Measurements from ENCODE around the gene PLBD2. TPM values are rescaled to one million over a fixed set of nuclear protein-coding genes. Genes with fewer than 3 reads are reported as not detected.

The PLBD2 gene
- total RNA-seq, 1 donor from 2014 or later = 9.9 TPM

DNA sequence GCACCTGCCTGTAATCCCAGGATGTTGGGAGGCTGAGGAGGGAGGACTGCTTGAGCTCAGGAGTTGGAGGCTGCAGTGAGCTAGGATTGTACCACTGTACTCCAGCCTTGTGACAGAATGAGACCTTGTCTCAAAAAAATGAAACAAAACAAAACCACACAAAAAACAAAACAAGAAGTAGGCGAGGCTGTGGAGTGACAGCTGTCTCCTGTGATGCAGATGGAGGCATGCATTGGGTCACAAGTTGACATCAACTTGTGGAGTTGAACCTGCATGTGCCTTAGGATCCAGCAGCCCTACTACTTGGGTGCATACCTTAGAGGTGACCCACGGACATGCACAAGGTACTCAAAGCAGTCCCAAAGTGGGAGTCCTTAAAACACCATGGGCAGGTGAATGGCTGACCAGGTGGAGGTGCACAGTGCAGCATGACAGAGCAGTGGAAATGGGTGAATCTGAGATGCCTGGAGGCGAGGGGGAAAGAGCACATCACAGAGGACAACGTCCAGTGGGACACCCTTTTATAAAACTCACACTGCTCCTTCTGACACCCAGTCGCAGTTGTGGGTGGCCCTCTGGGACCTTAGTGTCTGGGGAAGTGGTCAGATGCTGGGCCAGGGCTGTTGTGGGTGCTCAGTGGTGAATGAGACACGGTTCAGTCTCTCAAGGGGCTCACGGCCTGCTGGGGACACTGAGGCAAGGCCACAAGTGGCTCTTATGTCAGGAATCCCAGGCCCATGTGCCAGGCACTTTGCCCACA lies 12.7 kb downstream of the PLBD2 start:
- no peak for DNase-seq (ENCODE audit: low read depth in 2 of 2)

- DNase-seq (ENCODE audit: low read depth in 2 of 2) = no peak
These were observed 13.4 kb downstream of the PLBD2 start for GRCh38 chr12:113371808-113372207.

DNA sequence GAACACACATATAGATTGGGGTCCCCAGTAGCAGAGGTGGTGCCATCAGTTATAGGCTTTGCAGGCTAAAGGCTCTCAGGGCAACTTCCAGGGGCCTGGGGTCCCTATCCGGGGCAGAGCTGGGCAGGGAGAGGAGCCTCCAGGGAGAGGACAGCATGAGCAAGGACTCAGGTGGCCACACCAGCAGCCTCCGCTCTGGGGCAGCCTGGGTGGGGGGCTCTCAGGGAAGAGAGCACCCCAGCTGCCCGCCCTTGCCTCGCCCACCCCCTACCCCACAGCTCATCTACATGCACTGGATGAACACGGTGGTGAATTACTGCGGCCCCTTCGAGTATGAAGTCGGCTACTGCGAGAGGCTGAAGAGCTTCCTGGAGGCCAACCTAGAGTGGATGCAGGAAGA lies 14.0 kb downstream of the PLBD2 start:
- DNase-seq (ENCODE audit: low read depth in 2 of 2) = no peak

GRCh38 chr12:113373440-113373839 lies 15.1 kb downstream of the PLBD2 start:
- DNase-seq (ENCODE audit: low read depth in 2 of 2) = no peak

DNA sequence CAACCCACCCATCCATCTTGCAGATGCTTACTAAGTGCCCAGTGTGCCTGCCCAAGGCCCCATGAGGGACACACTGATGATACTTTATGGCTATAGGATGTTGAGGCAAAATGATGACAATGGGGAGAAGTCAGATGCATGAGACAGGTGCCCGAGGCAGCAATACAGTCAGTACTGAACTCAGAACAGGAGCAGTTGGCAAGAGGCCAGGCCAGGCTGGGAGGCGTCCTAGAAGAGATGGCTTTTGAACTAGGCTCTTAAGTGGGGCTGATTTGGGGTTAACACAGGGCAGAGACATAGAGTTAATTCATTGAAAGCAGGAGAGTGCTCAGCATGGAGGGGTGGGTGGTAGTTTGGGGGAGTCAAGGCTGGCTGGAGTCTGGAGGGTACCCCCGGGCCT lies 15.6 kb downstream of the PLBD2 start:
- no peak for DNase-seq (ENCODE audit: low read depth in 2 of 2)

DNA sequence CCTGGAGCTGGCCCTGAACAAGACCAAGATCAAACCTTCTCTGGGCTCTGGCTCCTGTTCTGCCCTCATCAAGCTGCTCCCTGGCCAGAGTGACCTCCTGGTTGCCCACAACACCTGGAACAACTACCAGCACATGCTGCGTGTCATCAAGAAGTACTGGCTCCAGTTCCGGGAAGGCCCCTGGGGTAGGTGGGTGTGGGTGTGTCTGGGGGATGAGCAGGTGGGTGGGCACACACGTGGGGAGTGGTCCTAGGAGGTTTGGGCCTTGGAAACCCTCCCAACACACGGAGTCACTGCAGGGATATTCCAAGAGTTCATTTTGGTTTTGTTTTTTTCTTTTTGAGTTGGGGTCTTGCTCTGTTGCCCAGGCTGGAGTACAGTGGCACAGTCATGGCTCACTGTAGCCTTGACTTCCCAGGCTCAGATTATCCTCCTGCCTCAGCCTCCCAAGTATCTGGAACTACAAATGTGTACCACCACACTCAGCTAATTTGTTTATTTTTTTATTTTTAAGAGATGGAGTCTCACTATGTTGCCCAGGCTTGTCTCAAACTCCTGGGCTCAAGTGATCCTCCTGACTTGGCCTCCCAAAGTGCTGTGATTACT lies 16.5 kb downstream of the PLBD2 start:
- no peak for DNase-seq (ENCODE audit: low read depth in 2 of 2)

GRCh38 chr12:113378291-113378690 lies 19.9 kb downstream of the PLBD2 start:
- no peak for DNase-seq (ENCODE audit: low read depth in 2 of 2)

DNA sequence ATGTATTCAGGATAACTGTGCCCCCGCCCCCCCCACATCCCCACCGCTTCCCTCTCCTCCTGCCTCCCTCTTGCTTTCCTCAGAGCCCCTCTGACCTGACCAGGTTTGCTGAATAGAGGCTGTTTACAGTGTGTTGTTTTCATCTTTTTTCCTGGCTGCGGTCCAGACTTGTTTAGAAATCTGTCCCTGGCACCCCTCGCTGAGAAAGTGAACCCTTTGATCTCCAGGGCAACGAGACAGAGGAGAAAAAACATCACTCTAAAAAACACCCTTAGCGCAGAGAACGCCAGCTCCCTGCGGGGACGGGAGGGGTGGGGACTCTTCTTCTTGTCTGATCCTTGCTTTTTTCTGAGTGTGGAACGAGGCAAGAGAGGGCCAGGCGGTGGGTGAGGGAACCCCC lies 22.8 kb downstream of the PLBD2 start:
- DNase-seq (ENCODE audit: low read depth in 2 of 2) = no peak

GRCh38 chr12:113382206-113382605 lies 23.8 kb downstream of the PLBD2 start:
- no peak for DNase-seq (ENCODE audit: low read depth in 2 of 2)

- no peak for DNase-seq (ENCODE audit: low read depth in 2 of 2)
These were observed 26.4 kb downstream of the PLBD2 start for GRCh38 chr12:113384778-113385177.

DNA sequence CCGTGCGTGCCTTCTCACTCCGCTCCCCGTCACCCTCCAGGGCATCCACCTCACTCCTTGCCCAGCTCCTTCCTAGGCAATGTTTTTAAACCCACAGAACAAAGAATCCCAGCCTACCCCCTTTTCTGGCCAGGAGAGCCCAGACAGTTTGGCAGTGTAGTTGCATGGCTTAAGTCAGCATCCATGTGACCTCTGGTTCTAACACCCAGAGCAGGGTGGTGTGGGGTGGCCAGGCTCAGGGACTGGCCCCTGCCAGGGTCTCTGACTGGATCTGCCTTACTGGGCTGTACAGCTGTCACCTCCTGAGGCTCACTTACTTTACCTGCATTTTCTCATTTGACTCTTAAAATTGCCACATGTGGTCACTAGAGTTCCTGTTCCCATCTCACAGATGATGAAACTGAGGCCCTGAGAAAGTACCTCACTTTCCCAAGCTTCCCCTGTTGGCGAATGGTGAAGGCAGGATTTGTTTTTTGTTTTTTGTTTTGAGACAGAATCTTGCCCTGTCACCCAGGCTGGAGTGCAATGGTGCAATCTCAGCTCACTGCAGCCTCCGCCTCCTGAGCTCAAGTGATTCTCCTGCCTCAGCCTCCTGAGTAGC lies 27.0 kb downstream of the PLBD2 start:
- DNase-seq (ENCODE audit: low read depth in 2 of 2) = no peak

DNA sequence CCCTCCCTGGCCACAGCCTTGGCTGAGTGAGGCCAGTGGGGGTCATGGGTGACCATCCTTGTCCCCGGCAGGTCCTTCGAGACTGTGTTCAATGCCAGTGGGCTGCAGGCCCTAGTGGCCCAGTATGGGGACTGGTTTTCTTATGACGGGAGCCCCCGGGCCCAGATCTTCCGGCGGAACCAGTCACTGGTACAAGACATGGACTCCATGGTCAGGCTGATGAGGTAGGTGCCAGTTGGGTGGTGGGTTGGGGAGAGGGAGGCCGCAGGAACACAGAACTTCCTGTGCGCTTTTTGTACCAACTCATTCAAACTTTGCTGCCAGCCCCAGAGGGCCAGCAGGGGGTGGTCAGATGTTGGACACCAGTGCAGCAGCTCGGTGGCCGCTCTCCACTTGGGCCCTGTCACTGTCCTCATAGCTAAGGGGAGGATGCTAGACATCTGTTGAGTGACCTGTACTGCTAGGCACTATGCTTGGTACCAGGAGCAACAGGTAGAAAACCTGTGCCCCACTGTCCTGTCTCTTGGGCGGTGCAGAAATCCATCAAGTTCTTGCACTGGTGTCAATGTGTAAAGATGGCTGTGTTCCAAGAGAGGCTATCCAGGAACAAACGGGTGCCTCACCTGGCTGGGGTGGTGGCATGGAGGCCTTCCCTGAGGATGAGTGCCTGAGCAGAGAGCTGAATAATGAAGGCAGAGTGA lies 28.6 kb downstream of the PLBD2 start:
- DNase-seq (ENCODE audit: low read depth in 2 of 2) = no peak

GRCh38 chr12:113387631-113388030 lies 29.2 kb downstream of the PLBD2 start:
- DNase-seq (ENCODE audit: low read depth in 2 of 2) = no peak

DNA sequence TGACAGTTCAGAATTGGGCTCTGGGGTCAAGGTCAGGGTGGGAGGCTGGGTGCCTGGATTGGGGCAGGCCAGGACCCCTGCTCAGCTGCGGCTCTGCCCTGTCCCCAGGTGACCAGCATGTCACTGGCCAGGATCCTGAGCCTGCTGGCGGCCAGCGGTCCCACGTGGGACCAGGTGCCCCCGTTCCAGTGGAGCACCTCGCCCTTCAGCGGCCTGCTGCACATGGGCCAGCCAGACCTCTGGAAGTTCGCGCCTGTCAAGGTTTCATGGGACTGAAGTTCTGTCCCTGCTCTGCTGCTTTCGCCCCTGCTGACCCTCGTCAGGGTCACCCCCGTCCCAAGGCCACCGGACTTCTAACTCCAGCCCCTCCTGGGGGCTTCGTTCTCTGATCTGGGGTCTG lies 30.0 kb downstream of the PLBD2 start:
- no peak for DNase-seq (ENCODE audit: low read depth in 2 of 2)

GRCh38 chr12:113390064-113391043 lies 32.0 kb downstream of the PLBD2 start:
- no peak for DNase-seq (ENCODE audit: low read depth in 2 of 2)

- DNase-seq (ENCODE audit: low read depth in 2 of 2) = no peak
These were observed 32.8 kb downstream of the PLBD2 start for GRCh38 chr12:113391145-113391544.

DNA sequence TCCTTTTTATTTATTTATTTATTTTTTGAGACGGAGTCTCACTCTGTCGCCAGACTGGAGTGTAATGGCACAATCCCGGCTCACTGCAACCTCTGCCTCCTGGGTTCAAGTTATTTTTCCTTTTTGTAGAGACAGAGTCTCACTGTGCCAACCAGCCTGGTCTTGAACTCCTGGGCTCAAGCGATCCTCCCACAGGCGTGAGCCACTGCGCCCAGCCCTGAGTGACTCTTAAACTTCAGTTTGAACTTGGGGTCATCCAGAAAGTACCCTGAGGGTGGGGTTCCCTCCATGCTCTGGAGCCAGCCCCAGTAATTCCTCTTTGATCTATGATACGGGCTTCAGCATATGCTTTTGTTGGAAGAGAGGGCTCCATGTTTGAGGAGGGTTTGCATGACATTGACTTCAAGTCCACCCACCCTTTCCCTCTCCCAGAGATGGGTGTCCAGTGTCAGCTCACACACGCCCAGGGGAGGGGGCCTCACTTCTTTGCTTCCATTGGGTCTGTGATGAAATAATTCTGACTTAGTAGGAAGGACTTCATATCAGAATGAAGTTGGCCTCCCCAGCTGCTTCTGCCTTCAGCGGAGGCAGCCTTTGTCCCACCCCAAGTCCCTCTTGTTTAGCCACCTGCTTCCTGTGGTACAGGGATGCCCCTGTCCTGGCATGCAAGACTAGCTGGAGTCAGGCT lies 33.4 kb downstream of the PLBD2 start:
- no peak for DNase-seq (ENCODE audit: low read depth in 2 of 2)

GRCh38 chr12:113392520-113392919 lies 34.1 kb downstream of the PLBD2 start:
- DNase-seq (ENCODE audit: low read depth in 2 of 2) = no peak

DNA sequence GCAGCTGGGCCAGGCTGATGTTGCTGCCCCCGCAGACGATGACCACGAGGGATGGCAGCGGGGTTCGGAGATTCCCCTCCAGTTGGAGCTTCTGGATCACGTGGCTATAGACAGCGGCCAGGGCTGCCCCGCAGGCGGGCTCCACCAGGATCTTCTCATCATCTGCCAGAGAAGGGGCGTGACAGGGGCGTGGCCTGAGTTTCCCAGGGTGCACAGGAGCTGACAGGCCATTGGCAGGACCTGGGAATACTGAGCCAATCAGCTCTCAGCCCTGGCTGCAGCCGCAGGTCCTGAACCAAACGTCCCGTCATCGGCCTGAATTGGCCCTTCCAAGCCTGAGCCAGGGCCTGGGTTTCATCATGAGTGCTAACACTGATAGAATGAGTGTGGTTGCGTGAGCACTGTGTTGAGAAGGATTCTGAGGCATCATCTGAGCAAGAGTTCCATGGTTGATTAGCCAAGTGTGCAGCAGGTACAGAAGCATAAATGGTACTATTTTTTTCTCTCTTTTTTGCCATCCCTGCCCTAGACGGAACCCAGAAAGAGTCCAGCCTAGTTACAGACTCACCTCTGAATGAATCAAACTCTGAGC lies 34.7 kb downstream of the PLBD2 start:
- DNase-seq (ENCODE audit: low read depth in 2 of 2) = no peak

GRCh38 chr12:113393749-113394148 lies 35.4 kb downstream of the PLBD2 start:
- no peak for DNase-seq (ENCODE audit: low read depth in 2 of 2)

Measured in lung microvascular endothelial cell (primary cell).